HEK293T (cell line): ENCODE measurements around the gene CD2BP2.

Experiments used
- CTCF ChIA-PET: fragments of 350-600 bp; formaldehyde crosslinking; extraction: SDS; loops from one replicate; lab custom pipeline; 2021; ENCODE audit warnings: antibody characterized with exemption, inconsistent platforms; lab: Yijun Ruan, JAX
- POLR2A ChIA-PET: fragments of 350-600 bp; formaldehyde crosslinking; extraction: SDS; loops from one replicate; lab custom pipeline; 2020; ENCODE audit warnings: antibody characterized with exemption, inconsistent platforms; lab: Yijun Ruan, JAX
- DNase-seq: peaks from one replicate; pipeline ENCODE4 v3.0.0; 2012; ENCODE audit warnings: mixed read lengths; ENCODE audit errors: extremely low spot score
- ARNT ChIP-seq: fragments of 450-650 bp; IDR thresholded peaks from 2 replicates; pipeline ENCODE4 v1.6.1; 2017; ENCODE audit warnings: mild to moderate bottlenecking
- BHLHE40 ChIP-seq: fragments of 450-650 bp; IDR thresholded peaks from 2 replicates; pipeline ENCODE4 v1.6.1; 2016; ENCODE audit warnings: mild to moderate bottlenecking, moderate library complexity, borderline replicate concordance
- CTBP1 ChIP-seq: fragments of 450-650 bp; IDR thresholded peaks from 2 replicates; pipeline ENCODE4 v1.6.1; 2016; ENCODE audit warnings: borderline replicate concordance
- ELF4 ChIP-seq: fragments of 450-650 bp; IDR thresholded peaks from 2 replicates; pipeline ENCODE4 v1.6.1; 2017; ENCODE audit warnings: antibody characterized with exemption
- FOXA1 ChIP-seq: fragments of 450-650 bp; IDR thresholded peaks from 2 replicates; pipeline ENCODE4 v1.6.1; 2016; ENCODE audit warnings: mild to moderate bottlenecking
- FOXK2 ChIP-seq: fragments of 450-650 bp; IDR thresholded peaks from 2 replicates; pipeline ENCODE4 v1.6.1; 2016; ENCODE audit warnings: mild to moderate bottlenecking
- FOXM1 ChIP-seq: fragments of 450-650 bp; IDR thresholded peaks from 2 replicates; pipeline ENCODE4 v1.6.1; 2017; ENCODE audit warnings: mild to moderate bottlenecking, borderline replicate concordance
- HDGF ChIP-seq: fragments of 450-650 bp; IDR thresholded peaks from 2 replicates; pipeline ENCODE4 v1.6.1; 2017; ENCODE audit warnings: antibody characterized with exemption, borderline replicate concordance
- L3MBTL2 ChIP-seq: fragments of 450-650 bp; conservative IDR thresholded peaks from 2 replicates; pipeline ENCODE4 v1.6.1; 2016; ENCODE audit warnings: mild to moderate bottlenecking
- LEF1 ChIP-seq: fragments of 450-650 bp; IDR thresholded peaks from 2 replicates; pipeline ENCODE4 v1.6.1; 2017; ENCODE audit warnings: mild to moderate bottlenecking, borderline replicate concordance
- NFRKB ChIP-seq: fragments of 450-650 bp; IDR thresholded peaks from 2 replicates; pipeline ENCODE4 v1.6.1; 2016; ENCODE audit warnings: mild to moderate bottlenecking, moderate library complexity
- PKNOX1 ChIP-seq: fragments of 450-650 bp; IDR thresholded peaks from 2 replicates; pipeline ENCODE4 v1.6.1; 2016
- SP1 ChIP-seq: fragments of 450-650 bp; IDR thresholded peaks from 2 replicates; pipeline ENCODE4 v1.6.1; 2017
- SUZ12 ChIP-seq: fragments of 450-650 bp; IDR thresholded peaks from 2 replicates; pipeline ENCODE4 v1.6.1; 2016; ENCODE audit warnings: mild to moderate bottlenecking
- TARDBP ChIP-seq: fragments of 450-650 bp; IDR thresholded peaks from 2 replicates; pipeline ENCODE4 v1.6.1; 2016
- ZNF384 ChIP-seq: fragments of 450-650 bp; IDR thresholded peaks from 2 replicates; pipeline ENCODE4 v1.6.1; 2016

The CD2BP2 gene

GRCh38 chr16:30356401-30357084 lies 1.4 kb upstream of the CD2BP2 start:
- ChIA-PET CTCF (interaction anchor here (2.0 kb wide), 1 partner anchor 53 kb away, joined by 5 read pairs; no protein-coding TSS in a partner anchor), POLR2A (interaction anchor here (1.2 to 7.6 kb wide), 6 partner anchors 8 to 51 kb away, joined by 3 to 95 read pairs (median 12); partner anchors contain the start of genes TBC1D10B, ZNF48 and ZNF771)
- DNase-seq, result no peak
- TF ChIP-seq HDGF (no peak), BHLHE40 (no peak), ARNT (no peak), SP1 (no peak), CTBP1 (no peak), NFRKB (no peak), L3MBTL2 (no peak), TARDBP (no peak), LEF1 (no peak), FOXM1 (no peak), ZNF384 (no peak), PKNOX1 (no peak), SUZ12 (no peak), ELF4 (no peak), FOXK2 (no peak), FOXA1 (no peak)

GRCh38 chr16:30355954-30356308 lies 823 bp upstream of the CD2BP2 start:
- DNase-seq, result no peak
- POLR2A ChIA-PET, result interaction anchor here (0.8 to 7.6 kb wide), 12 partner anchors 9 to 278 kb away, joined by 3 to 95 read pairs (median 4); partner anchors contain the start of genes DCTPP1, TBC1D10B, YPEL3 and ZNF48
- CTCF ChIA-PET, result no interaction called here
- TF ChIP-seq FOXK2 (no peak), L3MBTL2 (peak; percentile 87)

GRCh38 chr16:30354423-30355143 lies 525 bp downstream of the CD2BP2 start:
- POLR2A ChIA-PET, result interaction anchor here (0.6 to 7.6 kb wide), 19 partner anchors 8 to 344 kb away, joined by 3 to 95 read pairs (median 4); partner anchors contain the start of genes DCTPP1, MAPK3, SEPTIN1 and SRCAP
- no peak for DNase-seq
- CTCF ChIA-PET, result interaction anchor here (3.1 kb wide), 1 partner anchor 17 kb away, joined by 10 read pairs; no protein-coding TSS in a partner anchor
- no peak for TF ChIP-seq FOXA1
- no peak for TF ChIP-seq ARNT
- TF ChIP-seq PKNOX1, result no peak
- no peak for TF ChIP-seq L3MBTL2
- TF ChIP-seq BHLHE40, result no peak
- no peak for TF ChIP-seq LEF1
- TF ChIP-seq HDGF, result no peak
- no peak for TF ChIP-seq SUZ12
- no peak for TF ChIP-seq SP1
- TF ChIP-seq ELF4, result no peak
- no peak for TF ChIP-seq ZNF384
- TF ChIP-seq TARDBP, result no peak
- TF ChIP-seq CTBP1, result no peak
- no peak for TF ChIP-seq NFRKB
- no peak for TF ChIP-seq FOXK2
- TF ChIP-seq FOXM1, result no peak

GRCh38 chr16:30353438-30354129 lies 1.5 kb downstream of the CD2BP2 start:
- no peak for TF ChIP-seq ZNF384
- TF ChIP-seq TARDBP, result no peak
- TF ChIP-seq NFRKB, result no peak
- no peak for TF ChIP-seq PKNOX1
- no peak for TF ChIP-seq ARNT
- TF ChIP-seq SUZ12, result no peak
- no peak for TF ChIP-seq ELF4
- no peak for TF ChIP-seq FOXA1
- no peak for TF ChIP-seq L3MBTL2
- no peak for TF ChIP-seq CTBP1
- no peak for TF ChIP-seq FOXM1
- TF ChIP-seq BHLHE40, result no peak
- DNase-seq, result no peak
- CTCF ChIA-PET, result interaction anchor here (3.1 kb wide), 1 partner anchor 18 kb away, joined by 10 read pairs; no protein-coding TSS in a partner anchor
- POLR2A ChIA-PET, result interaction anchor here (0.6 to 7.6 kb wide), 11 partner anchors 7 to 345 kb away, joined by 3 to 95 read pairs (median 5); partner anchors contain the start of genes MAPK3, SRCAP, TBC1D10B and ZNF771
